HepG2 (cell line): ENCODE measurements around the gene CARD9. TPM values are rescaled to one million over a fixed set of nuclear protein-coding genes. Genes with fewer than 3 reads are reported as not detected.

ENCODE experiments used
- ATAC-seq: fragments of 200-7000 bp; cut with Tn5 transposase; 3 replicates; pipeline ENCODE4 v1.9.1; 2020; ENCODE audit warnings: mild to moderate bottlenecking, moderate library complexity
- BruUV-seq: library from RNA; stranded (reverse); fragments of 400-500 nt; replicated peaks from 2 replicates; lab custom pipeline; 2021; lab: Mats Ljungman, UMichigan
- CTCF ChIA-PET: fragments of 300-600 bp; formaldehyde crosslinking; extraction: SDS; loops from one replicate; lab custom pipeline; 2021; ENCODE audit warnings: low total read pairs, inconsistent platforms, low intra/inter-chr PET ratio; lab: Yijun Ruan, JAX
- POLR2A ChIA-PET: fragments of 350-600 bp; sonication (Branson Sonifier 250); formaldehyde crosslinking; loops from one replicate; lab custom pipeline; 2020; ENCODE audit warnings: antibody characterized with exemption, inconsistent platforms; lab: Yijun Ruan, JAX
- DNase-seq: peaks from one replicate; pipeline ENCODE4 v3.0.0-alpha.2; 2015; ENCODE audit warnings: low spot score
- FAIRE-seq: peaks from 3 replicates; lab custom pipeline; 2011; peaks lifted over from hg19 to GRCh38; lab: Jason Lieb, UNC
- H2AFZ ChIP-seq: one replicate; pipeline ENCODE4 v1.6.1; 2011; ENCODE audit warnings: low read length, inconsistent platforms
- H3K27ac ChIP-seq: fragments of 300-600 bp; 3 replicates; pipeline ENCODE4 v1.8.0; 2011; ENCODE audit warnings: mixed run types, mild to moderate bottlenecking, mixed read lengths, low read length, inconsistent platforms; ENCODE audit not compliant: insufficient read depth; ENCODE audit errors: extremely low read length
- H3K27me3 ChIP-seq, 2 experiments: fragments of 200-600 bp in 1 of 2; 2 replicates in 1 of 2; 3 replicates in 1 of 2; pipeline versions ENCODE4 v1.6.0 to v1.8.0; 2011; ENCODE audit warnings: low read length in 2 of 2, mild to moderate bottlenecking in 2 of 2, moderate library complexity in 2 of 2, inconsistent platforms in 1 of 2; ENCODE audit not compliant: insufficient read depth in 2 of 2, control insufficient read depth in 1 of 2
- H3K36me3 ChIP-seq, 2 experiments: fragments of 200-600 bp in 1 of 2; replicated peaks in 1 of 2; 2 replicates in 1 of 2; 3 replicates in 1 of 2; pipeline versions ENCODE4 v1.5.1 to v1.8.0; 2011; ENCODE audit warnings: low read length in 2 of 2, inconsistent platforms in 1 of 2; ENCODE audit not compliant: insufficient read depth in 2 of 2, control insufficient read depth in 1 of 2
- H3K4me1 ChIP-seq: 2 replicates; pipeline ENCODE4 v1.5.1; 2012; ENCODE audit warnings: low read length, inconsistent platforms; ENCODE audit not compliant: insufficient read depth
- H3K4me2 ChIP-seq: 2 replicates; pipeline ENCODE4 v1.6.0; 2011; ENCODE audit warnings: low read depth, low read length, inconsistent platforms
- H3K4me3 ChIP-seq, 3 experiments: fragments of 200-600 bp in 1 of 3; sonication (generic), shearing (Covaris generic) in 1 of 3; replicated peaks in 1 of 3; 2 replicates each; pipeline ENCODE4 v1.5.1; 2011 to 2016; ENCODE audit warnings: low read length in 3 of 3, inconsistent platforms in 2 of 3, low read depth in 2 of 3, mild to moderate bottlenecking in 2 of 3, control low read depth in 1 of 3, mixed read lengths in 1 of 3; ENCODE audit not compliant: insufficient read depth in 1 of 3
- H3K79me2 ChIP-seq: one replicate; pipeline ENCODE4 v1.6.1; 2011; ENCODE audit warnings: low read length, inconsistent platforms; ENCODE audit not compliant: insufficient read depth
- H3K9ac ChIP-seq: 2 replicates; pipeline ENCODE4 v1.6.0; 2011; ENCODE audit warnings: mild to moderate bottlenecking, low read depth, low read length, inconsistent platforms; ENCODE audit not compliant: insufficient read depth
- H3K9me3 ChIP-seq: 2 replicates; pipeline ENCODE4 v1.5.1; 2012; ENCODE audit warnings: mild to moderate bottlenecking, low read length
- H4K20me1 ChIP-seq: 2 replicates; pipeline ENCODE4 v1.6.0; 2011; ENCODE audit warnings: inconsistent platforms, mild to moderate bottlenecking, low read length, moderate library complexity; ENCODE audit not compliant: insufficient read depth
- AGO2 ChIP-seq: fragments of 200-400 bp; formaldehyde crosslinking; optimal IDR thresholded peaks from 2 replicates; pipeline ENCODE3; 2017; ENCODE audit warnings: mild to moderate bottlenecking, low read depth, low read length, moderate library complexity
- EHMT2 ChIP-seq: fragments of 200-600 bp; sonication (generic); IDR thresholded peaks from 2 replicates; pipeline ENCODE4 v1.7.0; 2017; ENCODE audit warnings: antibody characterized with exemption, low read depth, low read length, borderline replicate concordance
- LCORL ChIP-seq, 2 experiments: fragments of 450-650 bp in 1 of 2; sonication (generic) in 1 of 2; formaldehyde crosslinking in 1 of 2; IDR thresholded peaks; 2 replicates each; pipeline versions ENCODE4 v1.5.0 to v1.6.1; 2017 to 2020; ENCODE audit warnings: antibody characterized with exemption in 1 of 2, missing genetic modification reagents in 1 of 2
- MEF2D ChIP-seq: sonication (generic); formaldehyde crosslinking; IDR thresholded peaks from 2 replicates; pipeline ENCODE4 v1.5.1; 2020; ENCODE audit warnings: mild to moderate bottlenecking, missing genetic modification reagents
- MLLT10 ChIP-seq: sonication (generic); formaldehyde crosslinking; IDR thresholded peaks from 2 replicates; pipeline ENCODE4 v1.4.0; 2020; ENCODE audit warnings: missing genetic modification reagents
- NFRKB ChIP-seq: fragments of 450-650 bp; IDR thresholded peaks from 2 replicates; pipeline ENCODE4 v1.6.1; 2017
- TRIM24 ChIP-seq: sonication (generic); formaldehyde crosslinking; IDR thresholded peaks from 2 replicates; pipeline ENCODE4 v1.8.0; 2022; ENCODE audit warnings: mild to moderate bottlenecking, missing genetic modification reagents
- ZNF547 ChIP-seq: sonication (generic); formaldehyde crosslinking; IDR thresholded peaks from 2 replicates; pipeline ENCODE4 v1.5.1; 2020; ENCODE audit warnings: mild to moderate bottlenecking, missing genetic modification reagents
- ZNF558 ChIP-seq: sonication (generic); formaldehyde crosslinking; IDR thresholded peaks from 2 replicates; pipeline ENCODE4 v1.9.0; 2022; ENCODE audit warnings: mild to moderate bottlenecking, missing genetic modification reagents, borderline replicate concordance
- WGBS: methylation state at CpG from one replicate; pipeline ENCODE4 v1.1.6; 2017; ENCODE audit warnings: low lambda C conversion rate; 5-methylcytosine and 5-hydroxymethylcytosine counted together
- in situ Hi-C: cut with HindIII; loops from 2 replicates; pipeline ENCODE4 v1.10.0; 2017; ENCODE audit warnings: low pct_unique_long_range_greater_than_20kb; ENCODE audit not compliant: extremely low pct_ligation_motif_present
- intact Hi-C: fragments of 100-400 bp; cut with micrococcal nuclease; formaldehyde crosslinking; loops from one replicate; pipeline ENCODE4 v1.10.0; 2022; ENCODE audit not compliant: unreplicated experiment
- polyA plus RNA-seq, 8 experiments: library from polyadenylated mRNA; depleted of rRNA in 3 of 8; stranded (reverse) in 7 of 8; unstranded in 1 of 8; fragments of >200 nt; fragmentation: Illumina TruSeq in 4 of 8; extraction: Trizol in 4 of 8; gene quantifications; 2 replicates each; pipeline versions ENCODE4 v1.2.1 to v1.2.3, GENCODE V29; 2011 to 2016; ENCODE audit warnings: low read depth in 4 of 8, missing spikeins in 1 of 8, mixed read lengths in 1 of 8; ENCODE audit not compliant: insufficient read depth in 1 of 8
- total RNA-seq, 5 experiments: library from RNA; depleted of rRNA; stranded (reverse); fragments of >200 nt; fragmentation: Illumina TruSeq; extraction: Trizol; gene quantifications; 2 replicates each; pipeline ENCODE4 v1.2.3, GENCODE V29; 2016; ENCODE audit warnings: low read depth in 1 of 5
- TF ChIP-seq, protein P1 (sequence below): sonication (generic); formaldehyde crosslinking; IDR thresholded peaks from 2 replicates; pipeline ENCODE4 v1.5.1; 2020; ENCODE audit warnings: mild to moderate bottlenecking, missing genetic modification reagents

CARD9 gene
- total and polyA plus RNA-seq, 2 of the 13 experiments (the other 11 are each of a cell fraction or from before 2014, with no cell fraction given) = 3.3 to 7.4 TPM

GRCh38 chr9:136381966-136382513 is 8.6 kb upstream of the CARD9 start:
- Histone ChIP-seq H3K4me2 (no peak overlapping the region), H3K27ac (no peak overlapping the region), H3K4me1 (0 out of 2 replicates have a peak, but pooled peaks cover 7% of the 10 kb centered on the region), H3K9ac (no peak overlapping the region), H3K4me3 (no peak overlapping the region), H3K27me3 (no peaks in the 10 kb centered on the region)
- no peak for DNase-seq
- intact Hi-C loops = no loop called here
- ChIA-PET POLR2A (interaction anchor here (1.3 kb wide), 1 partner anchor 19 kb away, joined by 3 read pairs; the partner anchor contains the start of gene DNLZ), CTCF (no interaction called here)
- no peak for TF ChIP-seq MLLT10 (CRISPR knock-in tag)
- TF ChIP-seq TRIM24 = no peak
- TF ChIP-seq MEF2D (CRISPR knock-in tag) = no peak
- TF ChIP-seq NFRKB = no peak
- TF ChIP-seq LCORL (IDR thresholded peaks at IDR 0.05) = no peak
- TF ChIP-seq LCORL (CRISPR knock-in tag; IDR thresholded peaks at IDR 0.05) = no peak
- peak; percentile 42 for TF ChIP-seq AGO2
- TF ChIP-seq, all 625 proteins: peak for 1
- H2AFZ ChIP-seq = no peak overlapping the region
- BruUV-seq = no TSS peak
- in situ Hi-C loops = no loop called here
- ATAC-seq (no peak), FAIRE-seq (no peak)
- no peaks in the 10 kb centered on the region for H3K79me2 ChIP-seq
- H3K36me3 ChIP-seq = peaks cover 22 to 48% of the 10 kb centered on the region in 2 experiments; a peak in 3 of 5 replicates
- 94% methylated on average over 19 of the region's 25 CpGs for WGBS
- H4K20me1 ChIP-seq = no peaks in the 10 kb centered on the region
- H3K9me3 ChIP-seq = no peaks in the 10 kb centered on the region

DNA sequence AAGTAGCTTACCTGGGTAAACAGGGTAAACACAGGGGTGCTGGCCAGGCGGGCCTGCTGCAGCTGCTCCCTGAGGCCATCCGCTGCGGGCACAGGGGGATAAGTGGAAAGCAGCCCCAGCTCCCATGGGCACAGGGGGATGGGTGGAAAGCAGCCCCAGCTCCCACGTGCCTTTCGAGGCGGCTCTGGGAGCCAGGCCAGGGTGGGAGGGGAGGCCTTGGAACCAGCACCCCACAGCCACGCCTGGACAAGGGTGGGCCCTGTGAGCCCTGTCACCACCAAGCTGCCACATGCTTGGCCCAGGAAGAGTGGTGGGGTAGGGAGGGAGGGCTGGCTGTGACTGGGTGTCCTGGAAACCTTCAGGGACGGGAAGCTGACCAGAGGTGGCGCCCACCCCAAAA is 7.8 kb upstream of the CARD9 start:
- no peaks in the 10 kb centered on the region for H3K27me3 ChIP-seq
- CTCF ChIA-PET = no interaction called here
- no TSS peak for BruUV-seq
- H3K36me3 ChIP-seq = peaks cover 20 to 45% of the 10 kb centered on the region in 2 experiments; a peak in 3 of 5 replicates
- WGBS = 96% methylated on average over 3 of the region's 9 CpGs
- no peak overlapping the region for H3K4me3 ChIP-seq
- DNase-seq (no peak), FAIRE-seq (no peak), ATAC-seq (no peak)
- in situ Hi-C loops = no loop called here
- no peak overlapping the region for H3K4me2 ChIP-seq
- POLR2A ChIA-PET = interaction anchor here (1.3 kb wide), 1 partner anchor 18 kb away, joined by 3 read pairs; the partner anchor contains the start of gene DNLZ
- no peaks in the 10 kb centered on the region for H3K9me3 ChIP-seq
- no peaks in the 10 kb centered on the region for H4K20me1 ChIP-seq
- no peaks in the 10 kb centered on the region for H3K79me2 ChIP-seq
- TF ChIP-seq EHMT2 (no peak), ZNF558 (no peak), ZNF547 (CRISPR knock-in tag) (no peak)
- TF ChIP-seq, protein P1, sequence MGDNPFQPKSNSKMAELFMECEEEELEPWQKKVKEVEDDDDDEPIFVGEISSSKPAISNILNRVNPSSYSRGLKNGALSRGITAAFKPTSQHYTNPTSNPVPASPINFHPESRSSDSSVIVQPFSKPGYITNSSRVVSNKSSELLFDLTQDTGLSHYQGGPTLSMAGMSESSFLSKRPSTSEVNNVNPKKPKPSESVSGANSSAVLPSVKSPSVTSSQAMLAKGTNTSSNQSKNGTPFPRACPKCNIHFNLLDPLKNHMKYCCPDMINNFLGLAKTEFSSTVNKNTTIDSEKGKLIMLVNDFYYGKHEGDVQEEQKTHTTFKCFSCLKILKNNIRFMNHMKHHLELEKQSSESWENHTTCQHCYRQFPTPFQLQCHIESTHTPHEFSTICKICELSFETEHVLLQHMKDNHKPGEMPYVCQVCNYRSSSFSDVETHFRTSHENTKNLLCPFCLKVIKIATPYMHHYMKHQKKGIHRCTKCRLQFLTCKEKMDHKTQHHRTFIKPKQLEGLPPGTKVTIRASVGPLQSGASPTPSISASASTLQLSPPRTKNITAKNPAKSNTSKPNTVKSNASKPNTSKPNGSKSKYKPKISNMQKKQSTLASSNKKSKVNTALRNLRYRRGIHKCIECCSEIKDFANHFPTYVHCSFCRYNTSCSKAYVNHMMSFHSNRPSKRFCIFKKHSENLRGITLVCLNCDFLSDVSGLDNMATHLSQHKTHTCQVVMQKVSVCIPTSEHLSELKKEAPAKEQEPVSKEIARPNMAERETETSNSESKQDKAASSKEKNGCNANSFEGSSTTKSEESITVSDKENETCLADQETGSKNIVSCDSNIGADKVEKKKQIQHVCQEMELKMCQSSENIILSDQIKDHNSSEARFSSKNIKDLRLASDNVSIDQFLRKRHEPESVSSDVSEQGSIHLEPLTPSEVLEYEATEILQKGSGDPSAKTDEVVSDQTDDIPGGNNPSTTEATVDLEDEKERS (CRISPR knock-in tag) = no peak
- TF ChIP-seq, all 625 proteins: peak for 0
- intact Hi-C loops = no loop called here
- H3K4me1 ChIP-seq = 0 out of 2 replicates have a peak, but pooled peaks cover 7% of the 10 kb centered on the region
- no peak overlapping the region for H3K9ac ChIP-seq
- no peak overlapping the region for H3K27ac ChIP-seq
- H2AFZ ChIP-seq = no peak overlapping the region
